Measurements from ENCODE around the gene CLBA1. TPM values are rescaled to one million over a fixed set of nuclear protein-coding genes. Genes with fewer than 3 reads are reported as not detected.

The CLBA1 gene
- total RNA-seq, 1 donor from 2014 or later, result 2.4 TPM

GRCh38 chr14:105020815-105021655 lies 35.4 kb downstream of the CLBA1 start, which contains the start of gene CDCA4:
Gene CDCA4 (minus strand): TSS chr14:105021083. CDS start chr14:105011929, 9,154 bp downstream.
- Histone ChIP-seq H3K4me1 (peaks cover 35% of the 10 kb centered on the region), H3K9me3 (replicated peaks) (no peaks in the 10 kb centered on the region), H3K27ac (replicated peaks) (peak within 1 kb of the TSS; percentile 87), H3K27me3 (ENCODE audit: low read depth) (no peaks in the 10 kb centered on the region), H3K36me3 (no peaks in the 10 kb centered on the region), H3K4me3 (peak within 1 kb of the TSS; percentile 94)
- peak; percentile 29 for TF ChIP-seq CTCF (IDR thresholded peaks at IDR 0.05; ENCODE audit: borderline replicate concordance)
- intact Hi-C loops (cut with micrococcal nuclease), result no loop called here
- peak; percentile 98 for DNase-seq

- TF ChIP-seq CTCF (IDR thresholded peaks at IDR 0.05; ENCODE audit: borderline replicate concordance), result no peak
- peak overlapping the region; percentile 94 for H3K4me3 ChIP-seq
- no peak for DNase-seq
- no peaks in the 10 kb centered on the region for H3K27me3 ChIP-seq (ENCODE audit: low read depth)
- H3K9me3 ChIP-seq (replicated peaks), result no peaks in the 10 kb centered on the region
- peaks cover 35% of the 10 kb centered on the region for H3K4me1 ChIP-seq
- no peaks in the 10 kb centered on the region for H3K36me3 ChIP-seq
- intact Hi-C loops (cut with micrococcal nuclease), result no loop called here
- peak overlapping the region; percentile 87 for H3K27ac ChIP-seq (replicated peaks)
These were observed 36.2 kb downstream of the CLBA1 start for GRCh38 chr14:105021656-105022275.

- Histone ChIP-seq H3K9me3 (replicated peaks) (no peaks in the 10 kb centered on the region), H3K4me3 (peak overlapping the region; percentile 94), H3K27ac (replicated peaks) (no peak overlapping the region), H3K27me3 (ENCODE audit: low read depth) (no peaks in the 10 kb centered on the region), H3K4me1 (peaks cover 35% of the 10 kb centered on the region), H3K36me3 (no peaks in the 10 kb centered on the region)
- DNase-seq, result no peak
- no peak for TF ChIP-seq CTCF (IDR thresholded peaks at IDR 0.05; ENCODE audit: borderline replicate concordance)
- intact Hi-C loops (cut with micrococcal nuclease), result no loop called here
These were observed 36.7 kb downstream of the CLBA1 start for GRCh38 chr14:105022276-105022670.

- Histone ChIP-seq H3K36me3 (no peaks in the 10 kb centered on the region), H3K27ac (replicated peaks) (no peak overlapping the region), H3K9me3 (replicated peaks) (no peaks in the 10 kb centered on the region), H3K4me1 (peaks cover 35% of the 10 kb centered on the region), H3K27me3 (ENCODE audit: low read depth) (no peaks in the 10 kb centered on the region), H3K4me3 (no peak overlapping the region)
- intact Hi-C loops (cut with micrococcal nuclease), result no loop called here
- DNase-seq, result no peak
- no peak for TF ChIP-seq CTCF (IDR thresholded peaks at IDR 0.05; ENCODE audit: borderline replicate concordance)
These were observed 37.6 kb downstream of the CLBA1 start for GRCh38 chr14:105023144-105023543.

GRCh38 chr14:105023791-105024480 lies 38.3 kb downstream of the CLBA1 start:
- Histone ChIP-seq H3K27me3 (ENCODE audit: low read depth) (no peaks in the 10 kb centered on the region), H3K36me3 (no peaks in the 10 kb centered on the region), H3K4me3 (no peak overlapping the region), H3K27ac (replicated peaks) (no peak overlapping the region), H3K9me3 (replicated peaks) (no peaks in the 10 kb centered on the region), H3K4me1 (peaks cover 32% of the 10 kb centered on the region)
- TF ChIP-seq CTCF (IDR thresholded peaks at IDR 0.05; ENCODE audit: borderline replicate concordance), result no peak
- DNase-seq, result no peak
- intact Hi-C loops (cut with micrococcal nuclease), result no loop called here

Measured in left ventricle myocardium inferior (tissue), 1 donor.